HCT116 (cell line): Measurements from ENCODE around the gene MRFAP1. TPM values are rescaled to one million over a fixed set of nuclear protein-coding genes. Genes with fewer than 3 reads are reported as not detected.

Experiments used
- ATAC-seq: fragments of 200-7000 bp; cut with Tn5 transposase; 2 replicates; pipeline ENCODE4 v1.9.1; 2020; ENCODE audit warnings: mild to moderate bottlenecking, moderate library complexity
- BruUV-seq: library from RNA; stranded (reverse); fragments of 400-500 nt; replicated peaks from 2 replicates; lab custom pipeline; 2021; lab: Mats Ljungman, UMichigan
- CTCF ChIA-PET: fragments of 300-600 bp; sonication (Branson Sonifier 250); formaldehyde crosslinking; loops from one replicate; lab custom pipeline; 2021; ENCODE audit warnings: antibody characterized with exemption; lab: Charles Lee
- POLR2A ChIA-PET: fragments of 300-600, 350-600 bp; sonication (Branson Sonifier 250); formaldehyde crosslinking; loops from one replicate; lab custom pipeline; 2021; ENCODE audit warnings: antibody characterized with exemption; lab: Charles Lee
- RAD21 ChIA-PET, 2 experiments: fragments of 300-600 bp; sonication (Branson Sonifier 250); formaldehyde crosslinking; loops; one replicate each; lab custom pipeline; 2023; ENCODE audit warnings: low total read pairs in 2 of 2; ENCODE audit not compliant: uncharacterized antibody in 2 of 2, unreplicated experiment in 2 of 2, low non-redundant PET in 1 of 2; lab: Charles Lee
- DNase-seq: peaks from one replicate; pipeline ENCODE4 v3.0.0-alpha.2; 2010; ENCODE audit warnings: low read depth, low spot score
- H2AFZ ChIP-seq: fragments of 200-600 bp; shearing (Covaris generic), sonication (generic); 2 replicates; pipeline ENCODE4 v1.6.1; 2017; ENCODE audit warnings: low read depth, mixed run types, mixed read lengths, antibody characterized with exemption, low read length; ENCODE audit not compliant: poor library complexity, severe bottlenecking
- H3K27ac ChIP-seq: 2 replicates; pipeline ENCODE4 v1.5.1; 2012; ENCODE audit warnings: low read depth, low read length
- H3K27me3 ChIP-seq: fragments of 200-600 bp; sonication (generic); 2 replicates; pipeline ENCODE4 v1.6.1; 2016; ENCODE audit warnings: mixed run types, low read length, mixed read lengths; ENCODE audit not compliant: insufficient read depth
- H3K36me3 ChIP-seq, 2 experiments: fragments of 200-500 bp in 1 of 2; fragments of 200-600 bp in 1 of 2; sonication (Bioruptor generic) in 1 of 2; sonication (generic) in 1 of 2; 2 replicates each; pipeline versions ENCODE4 v1.5.1 to v1.6.1; 2014 to 2016; ENCODE audit warnings: low read length in 2 of 2, inconsistent platforms in 1 of 2, mixed read lengths in 1 of 2, mixed run types in 1 of 2; ENCODE audit not compliant: insufficient read depth in 2 of 2, control insufficient read depth in 1 of 2
- H3K4me1 ChIP-seq, 2 experiments: fragments of 200-600 bp in 1 of 2; sonication (generic) in 1 of 2; 2 replicates each; pipeline versions ENCODE4 v1.5.1 to v1.6.1; 2012 to 2017; ENCODE audit warnings: low read length in 2 of 2, inconsistent platforms in 1 of 2, mild to moderate bottlenecking in 1 of 2, mixed read lengths in 1 of 2, mixed run types in 1 of 2, moderate library complexity in 1 of 2; ENCODE audit not compliant: insufficient read depth in 2 of 2, control insufficient read depth in 1 of 2
- H3K4me2 ChIP-seq: fragments of 200-600 bp; sonication (generic); 2 replicates; pipeline ENCODE4 v1.6.1; 2017; ENCODE audit warnings: mixed run types, low read length, mixed read lengths
- H3K4me3 ChIP-seq, 2 experiments: fragments of 200-600 bp in 1 of 2; sonication (generic) in 1 of 2; replicated peaks in 1 of 2; 2 replicates each; pipeline ENCODE4 v1.5.1; 2011 to 2016; ENCODE audit warnings: low read length in 2 of 2, control low read depth in 1 of 2, low read depth in 1 of 2, mild to moderate bottlenecking in 1 of 2, mixed read lengths in 1 of 2, mixed run types in 1 of 2
- H3K79me2 ChIP-seq: fragments of 200-600 bp; sonication (generic); 2 replicates; pipeline ENCODE4 v1.6.1; 2017; ENCODE audit warnings: mild to moderate bottlenecking, mixed run types, low read length, moderate library complexity, mixed read lengths; ENCODE audit not compliant: insufficient read depth
- H3K9ac ChIP-seq: fragments of 200-600 bp; sonication (generic); 2 replicates; pipeline ENCODE4 v1.6.1; 2016; ENCODE audit warnings: low read length, mixed read lengths
- H3K9me2 ChIP-seq: fragments of 200-600 bp; sonication (generic), shearing (Covaris generic); 2 replicates; pipeline ENCODE4 v1.6.1; 2017; ENCODE audit warnings: mixed run types, mild to moderate bottlenecking, moderate library complexity; ENCODE audit not compliant: insufficient read depth
- H3K9me3 ChIP-seq, 2 experiments: fragments of 200-500 bp in 1 of 2; fragments of 200-600 bp in 1 of 2; sonication (Bioruptor generic) in 1 of 2; sonication (generic) in 1 of 2; 2 replicates each; pipeline ENCODE4 v1.6.1; 2014 to 2017; ENCODE audit warnings: low read length in 2 of 2, mixed read lengths in 2 of 2, inconsistent platforms in 1 of 2, low read depth in 1 of 2, mild to moderate bottlenecking in 1 of 2, mixed run types in 1 of 2, moderate library complexity in 1 of 2; ENCODE audit not compliant: control insufficient read depth in 1 of 2, insufficient read depth in 1 of 2
- H4K20me1 ChIP-seq: fragments of 200-600 bp; sonication (generic), shearing (Covaris generic); 2 replicates; pipeline ENCODE4 v1.6.1; 2017; ENCODE audit warnings: mixed run types, mild to moderate bottlenecking, moderate library complexity; ENCODE audit not compliant: insufficient read depth
- CBX3 ChIP-seq: IDR thresholded peaks from 2 replicates; pipeline ENCODE4 v1.6.1; 2012; ENCODE audit warnings: low read depth
- EGR1 ChIP-seq: IDR thresholded peaks from 2 replicates; pipeline ENCODE4 v1.6.1; 2012; ENCODE audit warnings: low read depth
- ELF1 ChIP-seq: IDR thresholded peaks from 2 replicates; pipeline ENCODE4 v1.6.1; 2012; ENCODE audit warnings: low read depth, borderline replicate concordance
- EZH2 ChIP-seq: fragments of 200-600 bp; sonication (generic); IDR thresholded peaks from 2 replicates; pipeline ENCODE4 v1.6.1; 2017; ENCODE audit warnings: antibody characterized with exemption, mixed run types
- EZH2phosphoT487 ChIP-seq: fragments of 200-600 bp; IDR thresholded peaks from 2 replicates; pipeline ENCODE4 v1.6.1; 2018; ENCODE audit warnings: antibody characterized with exemption, borderline replicate concordance
- FOSL1 ChIP-seq: IDR thresholded peaks from 2 replicates; pipeline ENCODE4 v1.6.1; 2012; ENCODE audit warnings: low read depth
- SIN3A ChIP-seq: IDR thresholded peaks from 2 replicates; pipeline ENCODE4 v1.6.1; 2012; ENCODE audit warnings: low read depth
- TCF7L2 ChIP-seq: IDR thresholded peaks from 2 replicates; pipeline ENCODE4 v1.7.0; 2011; ENCODE audit warnings: borderline replicate concordance, inconsistent platforms; ENCODE audit not compliant: insufficient read depth, insufficient read length; ENCODE audit errors: extremely low read depth
- ZBTB33 ChIP-seq: IDR thresholded peaks from 2 replicates; pipeline ENCODE4 v1.6.1; 2011; ENCODE audit warnings: mild to moderate bottlenecking, low read length, moderate library complexity; ENCODE audit not compliant: insufficient replicate concordance; ENCODE audit errors: extremely low read depth
- ZFX ChIP-seq: fragments of 450-650 bp; IDR thresholded peaks from 2 replicates; pipeline ENCODE4 v1.6.1; 2017
- intact Hi-C: fragments of 100-400 bp; cut with micrococcal nuclease; formaldehyde crosslinking; loops from 2 replicates; pipeline ENCODE4 v1.10.0; 2022
- total RNA-seq: library from RNA; stranded (reverse); gene quantifications from one replicate; pipeline ENCODE4 v1.2.1, GENCODE V29; 2021; ENCODE audit not compliant: unreplicated experiment
- TF ChIP-seq, protein P1 (sequence below): IDR thresholded peaks from 2 replicates; pipeline ENCODE4 v1.6.1; 2012

The MRFAP1 gene
- total RNA-seq, 1 experiment from 2014 or later = 313 TPM

DNA sequence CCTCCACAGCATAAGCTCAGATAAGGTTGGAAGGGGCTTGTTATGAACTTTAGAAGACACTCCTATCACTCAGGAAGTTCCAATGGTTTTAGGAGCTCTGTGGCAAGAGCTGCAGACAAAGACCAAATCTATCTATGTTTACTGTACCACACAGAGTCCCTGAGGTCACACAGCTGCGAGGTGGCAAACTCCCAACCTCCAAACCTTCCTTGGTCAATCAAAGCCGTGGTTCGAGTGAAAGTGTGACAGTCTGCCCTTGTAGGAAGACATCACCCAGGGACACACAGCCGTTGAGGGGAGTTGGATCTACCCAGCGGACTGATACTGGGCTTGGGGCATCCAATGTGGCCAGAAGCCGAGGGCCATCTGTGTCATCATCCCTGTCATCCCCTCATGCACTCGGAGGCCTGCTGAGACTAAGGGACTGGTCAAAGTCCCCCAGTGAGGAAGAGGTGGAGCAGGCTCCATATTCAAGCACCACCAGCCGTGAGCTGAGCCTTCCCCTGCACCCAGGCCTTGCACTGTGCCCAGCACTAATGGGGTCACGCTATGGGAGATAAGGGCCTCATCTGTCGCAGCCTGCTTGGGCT, 38.7 kb upstream of the MRFAP1 start:
- Histone ChIP-seq H3K36me3 (peaks cover 0 to 7% of the 10 kb centered on the region in 2 experiments; a peak in 3 of 4 replicates), H3K4me2 (no peak overlapping the region), H4K20me1 (no peaks in the 10 kb centered on the region), H3K9me3 (peaks cover 4% of the 10 kb centered on the region in 2 experiments; a peak in 2 of 4 replicates), H3K4me1 (no peaks in the 10 kb centered on the region), H3K27ac (no peak overlapping the region), H3K9me2 (no peaks in the 10 kb centered on the region), H3K79me2 (no peaks in the 10 kb centered on the region), H3K4me3 (no peak overlapping the region), H3K9ac (no peak overlapping the region), H3K27me3 (no peaks in the 10 kb centered on the region), H2AFZ (no peak overlapping the region)
- ChIA-PET RAD21 (no interaction called here), CTCF (no interaction called here), POLR2A (no interaction called here)
- intact Hi-C loops = no loop called here
- DNase-seq = no peak
- BruUV-seq = no TSS peak
- no peak for ATAC-seq
- TF ChIP-seq ELF1 (no peak), CBX3 (no peak), SIN3A (no peak), ZFX (no peak), EGR1 (no peak), EZH2 (no peak), FOSL1 (no peak), TCF7L2 (no peak), ZBTB33 (no peak), EZH2phosphoT487 (no peak)
- TF ChIP-seq, protein P1, sequence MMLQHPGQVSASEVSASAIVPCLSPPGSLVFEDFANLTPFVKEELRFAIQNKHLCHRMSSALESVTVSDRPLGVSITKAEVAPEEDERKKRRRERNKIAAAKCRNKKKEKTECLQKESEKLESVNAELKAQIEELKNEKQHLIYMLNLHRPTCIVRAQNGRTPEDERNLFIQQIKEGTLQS = no peak
